Liver (tissue), 3 donors: Measurements from ENCODE around the gene CDHR2.

Experiments used
- CTCF ChIP-seq: fragments of 150-350 bp; IDR thresholded peaks from 2 replicates; pipeline ENCODE4 v1.5.1; 2017; ENCODE audit warnings: improper control_type of control experiment, low read depth, low read length; ENCODE audit not compliant: missing input control
- FOXA1 ChIP-seq: IDR thresholded peaks from 2 replicates; pipeline ENCODE4 v1.6.1; 2016; ENCODE audit warnings: antibody characterized with exemption
- MAX ChIP-seq: IDR thresholded peaks from 2 replicates; pipeline ENCODE4 v1.6.1; 2016; ENCODE audit warnings: antibody characterized with exemption
- RAD21 ChIP-seq, 2 donors: IDR thresholded peaks; 2 replicates each; pipeline ENCODE4 v1.6.1; 2016; ENCODE audit warnings: antibody characterized with exemption in 2 of 2, mild to moderate bottlenecking in 2 of 2
- YY1 ChIP-seq: IDR thresholded peaks from 2 replicates; pipeline ENCODE4 v1.6.1; 2016; ENCODE audit warnings: antibody characterized with exemption, mild to moderate bottlenecking
- donor health status: healthy.
- donor health status: healthy.

DNA sequence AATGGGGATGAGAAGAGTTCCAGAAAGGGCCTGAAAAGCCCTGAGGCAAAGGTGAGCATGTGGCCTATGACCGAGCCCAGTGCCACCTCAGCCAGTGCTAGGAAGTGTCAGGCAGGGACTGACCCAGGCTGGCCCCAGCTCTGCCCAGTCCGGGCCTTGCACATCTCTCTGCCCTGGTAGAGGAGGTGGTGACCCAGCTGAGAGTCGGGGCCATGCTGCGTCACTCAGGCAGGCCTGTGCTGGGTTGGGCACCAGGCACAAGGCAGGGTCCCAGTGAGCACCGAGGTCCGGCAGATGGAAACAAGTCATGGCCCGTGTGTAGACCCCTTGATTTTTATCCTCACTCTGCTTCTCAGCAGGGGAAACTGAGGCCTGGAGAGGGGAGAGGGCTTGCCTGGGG, 729 bp downstream of the CDHR2 start:
- TF ChIP-seq CTCF (no peak), YY1 (no peak), RAD21 (IDR thresholded peaks at IDR 0.05) (no peak), MAX (no peak), FOXA1 (no peak)
